Measurements from ENCODE around the gene SLC39A7.

The SLC39A7 gene, protein sequence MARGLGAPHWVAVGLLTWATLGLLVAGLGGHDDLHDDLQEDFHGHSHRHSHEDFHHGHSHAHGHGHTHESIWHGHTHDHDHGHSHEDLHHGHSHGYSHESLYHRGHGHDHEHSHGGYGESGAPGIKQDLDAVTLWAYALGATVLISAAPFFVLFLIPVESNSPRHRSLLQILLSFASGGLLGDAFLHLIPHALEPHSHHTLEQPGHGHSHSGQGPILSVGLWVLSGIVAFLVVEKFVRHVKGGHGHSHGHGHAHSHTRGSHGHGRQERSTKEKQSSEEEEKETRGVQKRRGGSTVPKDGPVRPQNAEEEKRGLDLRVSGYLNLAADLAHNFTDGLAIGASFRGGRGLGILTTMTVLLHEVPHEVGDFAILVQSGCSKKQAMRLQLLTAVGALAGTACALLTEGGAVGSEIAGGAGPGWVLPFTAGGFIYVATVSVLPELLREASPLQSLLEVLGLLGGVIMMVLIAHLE

GRCh38 chr6:33200219-33201146 lies at the start of gene SLC39A7, which contains the start of gene RXRB:
SLC39A7 (plus strand) TSS chr6:33200867; CDS start chr6:33201246, 379 bp downstream.
RXRB (minus strand) TSS chr6:33200665; CDS start chr6:33200476, 189 bp downstream.
- peak; percentile 96 for DNase-seq (ENCODE audit: low read depth)

- DNase-seq (ENCODE audit: low read depth) = no peak
Measured at GRCh38 chr6:33151050-33151449, 49.6 kb upstream of the SLC39A7 start.

DNA sequence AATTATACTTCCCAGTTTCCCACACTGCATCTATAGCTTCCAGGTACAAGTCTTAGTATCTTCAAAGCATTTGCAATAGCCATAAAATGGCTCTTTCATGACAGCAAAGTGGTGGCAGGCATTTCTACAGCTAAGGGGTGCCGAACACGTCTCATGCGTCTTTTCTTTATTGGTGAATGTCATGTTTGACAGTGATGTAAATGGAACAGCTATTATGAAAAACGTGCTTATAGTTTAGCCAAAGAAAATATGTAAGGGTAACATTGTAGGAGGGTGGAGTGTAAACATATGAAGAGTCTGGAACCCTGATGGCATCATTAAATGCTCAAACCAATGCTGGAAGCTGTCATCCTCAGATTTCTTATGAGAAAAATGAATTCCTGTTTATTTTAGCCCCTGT lies 46.3 kb upstream of the SLC39A7 start:
- DNase-seq (ENCODE audit: low read depth) = no peak

DNA sequence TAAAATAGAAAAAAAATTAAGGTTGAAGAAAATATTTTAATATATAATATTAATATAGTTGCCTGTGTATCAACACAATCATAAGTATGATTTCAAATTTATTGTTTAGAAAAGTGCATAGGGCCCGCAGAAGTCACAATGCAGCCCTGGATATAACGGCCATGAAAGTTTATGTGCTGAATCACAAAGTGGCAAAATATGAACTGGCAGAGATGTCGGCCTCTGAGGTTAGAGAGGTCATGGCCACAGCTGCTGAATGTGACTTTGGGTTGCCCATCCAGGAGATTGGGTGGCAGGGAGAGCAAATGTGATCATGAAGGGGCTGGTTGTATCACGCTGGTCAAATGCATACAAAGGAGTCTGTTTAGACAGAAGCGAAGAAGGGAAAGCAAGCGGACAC lies 44.1 kb upstream of the SLC39A7 start:
- no peak for DNase-seq (ENCODE audit: low read depth)

- no peak for DNase-seq (ENCODE audit: low read depth)
Measured at GRCh38 chr6:33156964-33157363, 43.7 kb upstream of the SLC39A7 start.

DNA sequence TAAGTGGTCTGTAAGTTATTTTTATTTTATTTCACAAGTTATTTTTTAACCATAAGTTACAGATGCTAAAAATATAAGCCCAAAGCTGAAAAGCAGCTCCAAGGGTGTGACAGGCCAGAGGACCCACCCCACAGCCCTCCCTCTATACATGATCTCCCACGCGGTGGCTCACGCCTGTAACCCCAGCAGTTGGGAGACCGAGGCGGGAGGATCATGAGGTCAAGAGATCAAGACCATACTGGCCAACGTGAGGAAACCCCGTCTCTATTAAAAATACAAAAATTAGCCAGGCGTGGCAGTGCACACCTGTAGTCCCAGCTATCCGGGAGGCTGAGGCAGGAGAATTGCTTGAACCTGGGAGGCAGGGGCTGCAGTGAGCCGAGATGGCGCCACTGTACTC lies 40.6 kb upstream of the SLC39A7 start:
- no peak for DNase-seq (ENCODE audit: low read depth)

DNA sequence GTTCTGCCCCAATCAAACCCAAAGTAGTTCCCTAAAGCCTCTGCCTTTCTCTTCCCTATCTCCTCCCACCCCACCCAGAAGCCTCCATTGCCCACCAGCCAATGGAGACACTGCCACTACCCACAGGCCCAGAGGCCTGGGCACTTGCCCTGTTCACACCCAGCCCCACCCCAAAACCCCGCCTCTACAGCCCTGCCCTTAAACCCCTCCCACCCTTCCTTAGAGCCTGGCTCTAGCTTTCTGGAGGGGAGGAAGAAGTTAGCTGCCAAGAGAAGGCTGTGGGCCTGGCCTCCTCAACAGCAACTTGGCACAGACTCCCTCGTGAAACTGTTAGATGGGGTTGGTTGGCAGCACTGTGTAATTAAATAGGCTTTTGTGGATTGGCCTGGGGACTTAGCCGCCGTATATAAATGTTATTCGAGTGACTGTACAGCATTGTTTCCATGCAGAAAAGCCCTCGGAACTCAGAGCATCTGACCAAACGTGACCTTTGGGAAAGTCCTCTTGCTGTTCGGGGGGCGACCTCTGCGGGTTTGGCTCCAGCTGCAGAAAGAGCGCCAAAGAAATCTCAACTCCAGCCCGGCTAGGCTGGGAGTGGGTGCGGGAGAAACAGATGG lies 39.8 kb upstream of the SLC39A7 start:
- DNase-seq (ENCODE audit: low read depth) = no peak

DNA sequence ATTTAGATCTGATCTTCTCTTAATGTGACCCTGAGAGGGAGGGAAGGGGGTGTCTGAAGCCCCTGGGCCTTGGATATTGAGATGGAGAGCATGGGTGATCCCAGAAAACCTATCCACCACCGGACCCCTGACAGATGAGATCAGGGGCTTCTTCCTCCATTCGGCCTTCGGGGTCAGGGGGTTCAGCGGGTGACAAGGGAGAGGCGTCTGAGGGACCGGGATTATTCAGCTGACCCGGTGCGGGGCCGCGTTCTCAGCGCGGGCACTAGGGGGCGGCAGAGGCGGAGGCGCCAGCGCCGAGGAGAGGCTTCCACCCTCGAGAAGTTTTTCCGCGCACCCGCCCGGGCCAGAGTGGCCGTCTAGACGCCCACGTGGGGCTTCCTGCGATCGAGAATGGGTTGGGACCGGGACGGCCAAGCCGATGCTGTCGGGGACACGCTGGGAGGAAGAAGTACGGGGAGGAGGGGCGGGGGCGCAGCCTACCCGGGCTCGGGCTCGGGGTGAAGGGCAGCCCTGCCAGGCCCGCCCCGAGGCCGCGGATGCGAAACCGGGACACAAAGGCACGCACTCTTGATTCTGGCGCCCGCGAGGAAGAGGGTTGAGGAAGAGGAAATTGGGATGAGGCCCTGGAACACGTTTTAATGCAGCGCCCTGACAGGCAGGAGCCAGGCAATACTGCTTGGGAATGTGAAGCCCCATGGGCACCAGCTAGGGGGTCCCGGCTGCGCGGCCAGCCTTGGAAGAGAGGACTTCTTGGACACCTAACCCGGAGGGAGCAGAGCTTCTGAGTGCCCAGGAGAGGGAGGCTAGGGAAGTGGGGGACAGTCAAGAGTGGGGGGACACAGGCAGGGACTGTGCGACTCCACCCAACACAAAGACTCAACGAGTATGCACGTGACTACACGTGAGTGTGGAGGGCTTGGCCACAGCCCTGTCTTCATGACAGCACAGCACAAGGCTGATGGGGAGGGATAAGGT lies 39.0 kb upstream of the SLC39A7 start:
- peak; percentile 85 for DNase-seq (ENCODE audit: low read depth)

DNA sequence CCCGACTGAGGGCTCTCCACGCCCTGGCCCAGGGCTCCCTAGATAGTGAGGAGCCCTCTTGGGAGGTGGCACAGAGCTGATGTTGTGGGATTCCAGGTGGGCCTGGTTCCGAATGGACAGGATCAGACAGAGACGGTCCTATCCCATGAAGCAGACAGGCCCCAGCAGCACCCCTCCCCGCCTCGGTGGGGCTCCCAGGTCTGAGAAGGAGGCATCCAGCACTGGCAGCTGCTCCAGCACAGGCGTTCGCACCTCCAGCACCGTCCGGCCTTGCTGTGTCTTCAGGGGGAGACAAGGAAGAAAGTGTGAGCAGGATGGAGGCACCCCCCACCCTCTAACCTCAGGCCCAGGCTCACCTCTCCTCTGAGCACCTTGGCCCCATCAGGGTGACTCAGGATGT lies 37.1 kb upstream of the SLC39A7 start:
- DNase-seq (ENCODE audit: low read depth) = no peak

DNA sequence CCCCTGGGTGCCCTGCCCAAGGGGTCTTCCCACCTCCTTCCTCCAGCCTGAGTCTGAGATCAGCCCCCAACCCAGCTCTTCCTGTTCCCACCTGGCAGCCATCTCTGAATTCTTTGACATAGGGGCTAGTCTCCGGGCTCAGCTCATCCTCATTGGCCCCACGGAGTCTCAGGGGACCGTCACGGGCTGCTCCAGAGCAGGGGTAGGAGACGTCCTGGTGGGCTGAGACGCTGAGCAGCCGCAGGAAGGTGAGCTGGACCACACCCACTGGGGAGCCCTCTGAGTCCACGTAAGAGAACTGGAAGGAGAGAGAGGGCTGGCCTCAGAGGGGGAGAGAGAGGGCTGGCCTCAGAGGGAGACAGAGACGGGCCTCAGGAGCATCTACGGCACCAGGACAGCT lies 36.5 kb upstream of the SLC39A7 start:
- DNase-seq (ENCODE audit: low read depth) = no peak

GRCh38 chr6:33164665-33165373 lies 35.8 kb upstream of the SLC39A7 start:
- DNase-seq (ENCODE audit: low read depth) = no peak

DNA sequence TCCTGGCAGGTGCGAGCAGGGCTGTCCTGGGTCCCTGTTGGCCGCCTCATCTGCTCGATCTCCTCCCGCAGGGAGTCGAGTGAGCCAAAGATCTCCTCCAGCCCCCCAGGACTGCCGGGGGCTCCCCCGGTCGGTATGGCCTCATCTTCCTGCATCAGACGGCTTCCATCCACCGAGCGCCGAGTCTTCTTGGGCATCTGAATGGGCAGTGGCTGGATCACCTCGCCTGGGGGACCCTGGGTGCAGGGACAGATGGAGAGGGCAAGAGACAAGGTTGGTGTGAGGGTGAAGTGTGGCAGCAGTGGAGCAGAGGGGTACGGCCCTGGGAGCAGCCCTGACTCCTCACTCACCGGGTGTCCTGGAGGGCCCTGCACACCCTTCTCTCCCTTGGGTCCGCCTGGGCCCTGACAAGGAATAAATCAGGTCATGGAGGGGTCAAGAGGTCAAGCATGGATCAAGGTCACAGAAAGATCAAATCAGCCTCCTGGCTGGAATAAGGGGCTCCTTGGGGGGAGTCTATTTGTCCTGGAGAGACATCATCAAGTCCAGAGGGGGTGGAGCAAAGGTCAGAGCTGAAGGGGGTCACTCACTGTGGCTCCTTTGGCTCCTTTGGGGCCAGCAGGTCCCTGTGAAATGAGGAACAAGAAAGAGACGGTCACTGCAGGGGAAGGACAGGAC lies 34.9 kb upstream of the SLC39A7 start:
- no peak for DNase-seq (ENCODE audit: low read depth)

DNA sequence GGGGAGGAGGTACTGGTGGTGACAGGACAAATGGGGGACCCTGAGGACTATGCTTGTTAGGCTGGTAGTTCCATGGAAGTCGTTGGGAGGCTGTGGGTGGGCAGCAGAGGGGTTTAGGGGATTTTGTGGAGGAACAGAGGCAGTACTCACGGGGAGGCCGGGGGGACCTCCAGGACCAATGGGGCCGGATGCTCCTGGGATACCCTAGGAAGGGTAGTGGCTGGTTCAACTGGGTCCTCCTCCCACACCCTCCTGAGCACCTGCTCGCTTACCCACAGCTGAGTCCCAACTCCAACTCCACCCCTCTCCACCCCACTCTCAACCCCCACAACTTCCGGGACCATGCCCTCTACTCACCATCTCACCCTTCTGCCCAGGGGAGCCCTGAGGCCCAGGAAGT lies 34.3 kb upstream of the SLC39A7 start:
- no peak for DNase-seq (ENCODE audit: low read depth)

DNA sequence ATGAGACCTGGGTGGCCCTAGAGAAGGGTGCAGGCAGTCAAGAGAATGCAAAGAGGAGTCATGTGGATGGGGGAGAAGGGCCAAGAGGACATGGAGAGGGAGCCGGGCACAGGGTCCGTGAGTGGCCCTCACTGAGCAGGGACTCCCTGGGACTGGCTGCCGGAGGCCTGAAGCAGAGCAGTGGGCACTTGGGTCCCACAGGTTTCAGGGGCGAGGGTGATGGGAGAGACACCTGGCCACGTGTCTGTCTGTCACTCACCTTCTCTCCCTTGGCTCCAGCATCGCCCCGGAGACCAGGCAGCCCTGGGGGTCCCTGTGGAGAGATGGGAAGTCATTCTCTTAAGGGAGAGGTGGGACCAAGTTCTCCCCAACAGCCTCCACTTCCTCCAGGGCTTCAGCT lies 33.9 kb upstream of the SLC39A7 start:
- DNase-seq (ENCODE audit: low read depth) = no peak

DNA sequence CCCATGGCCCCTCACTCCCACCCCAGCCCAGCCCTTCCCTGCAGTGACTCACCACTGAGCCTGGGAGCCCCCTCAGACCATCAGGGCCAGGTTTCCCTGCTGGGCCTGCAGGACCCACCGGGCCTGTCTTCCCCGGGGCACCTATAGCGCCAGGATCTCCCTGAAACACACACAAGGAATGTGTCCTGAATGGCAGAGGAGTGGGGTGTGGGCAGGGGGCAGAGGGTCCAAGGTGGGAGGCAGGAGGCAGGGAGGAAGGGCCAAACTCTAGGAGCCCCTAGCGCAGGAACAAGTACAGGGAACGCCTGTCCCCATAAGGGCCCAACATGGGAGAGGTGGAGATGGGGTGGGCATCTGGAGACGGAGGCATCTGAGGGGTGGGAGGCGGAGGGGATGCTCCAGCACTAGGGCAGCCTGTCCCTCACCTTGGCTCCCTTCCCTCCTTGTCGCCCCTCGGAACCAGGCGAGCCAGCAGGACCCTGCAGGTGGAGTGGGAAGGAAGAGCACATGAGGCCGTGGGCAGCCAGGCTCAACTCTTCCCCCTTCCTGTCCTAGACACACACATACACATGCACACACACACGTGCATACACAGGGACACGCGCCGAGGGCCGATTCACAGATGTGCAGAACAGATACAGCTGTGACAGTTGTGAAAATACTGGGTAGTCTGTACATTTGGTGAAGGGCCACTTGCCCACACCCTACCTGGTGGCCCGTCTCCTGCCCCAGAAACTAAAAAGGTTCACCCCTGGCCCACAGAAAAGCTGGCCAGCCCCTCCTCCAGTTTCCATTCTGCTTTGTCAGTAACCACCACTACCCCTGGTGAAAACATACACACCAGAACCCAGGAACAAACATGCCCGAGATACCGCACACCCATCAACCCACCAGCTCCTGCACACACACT lies 33.0 kb upstream of the SLC39A7 start:
- no peak for DNase-seq (ENCODE audit: low read depth)

GRCh38 chr6:33168284-33168601 lies 32.4 kb upstream of the SLC39A7 start:
- DNase-seq (ENCODE audit: low read depth) = no peak

GRCh38 chr6:33168639-33169038 lies 32.0 kb upstream of the SLC39A7 start:
- DNase-seq (ENCODE audit: low read depth) = no peak

GRCh38 chr6:33169291-33170175 lies 31.1 kb upstream of the SLC39A7 start:
- DNase-seq (ENCODE audit: low read depth) = no peak
